Activated CD4-positive, alpha-beta T cell treated with anti-CD3 and anti-CD28 coated beads, Interleukin-2, amount 50 U/mL, for 48 hours (primary cell): ENCODE data around the gene ITGB5.
"Not testable (repeated sequence)": the region's sequence is repeated elsewhere in the genome, so short reads cannot be mapped to it uniquely, and the experiment has no call there.

ENCODE experiments used
- DNase-seq, 2 experiments: peaks; one replicate each; pipeline ENCODE4 v3.0.0-alpha.2; 2020

Gene ITGB5

GRCh38 chr3:124812291-124813265, 74.6 kb downstream of the ITGB5 start:
- DNase-seq = no peak

- DNase-seq = no peak
Observed at GRCh38 chr3:124811436-124811835, 75.7 kb downstream of the ITGB5 start.

GRCh38 chr3:124810970-124811369, 76.2 kb downstream of the ITGB5 start:
- no peak for DNase-seq

- no peak for DNase-seq
Observed at GRCh38 chr3:124809039-124809438, 78.1 kb downstream of the ITGB5 start.

GRCh38 chr3:124805671-124806070, 81.5 kb downstream of the ITGB5 start:
- DNase-seq = no peak

- DNase-seq = no peak
Observed at GRCh38 chr3:124804875-124805274, 82.3 kb downstream of the ITGB5 start.

- DNase-seq = no peak
Observed at GRCh38 chr3:124802702-124803101, 84.5 kb downstream of the ITGB5 start.

- no peak for DNase-seq
Observed at GRCh38 chr3:124802061-124802698, 85.0 kb downstream of the ITGB5 start.

- DNase-seq = no peak
Observed at GRCh38 chr3:124800511-124801258, 86.5 kb downstream of the ITGB5 start.

GRCh38 chr3:124800076-124800475, 87.1 kb downstream of the ITGB5 start:
- DNase-seq = no peak

GRCh38 chr3:124799676-124800075, 87.5 kb downstream of the ITGB5 start:
- no peak for DNase-seq

- DNase-seq = no peak
Observed at GRCh38 chr3:124797426-124797945, 89.7 kb downstream of the ITGB5 start.

GRCh38 chr3:124796477-124796876, 90.7 kb downstream of the ITGB5 start:
- DNase-seq = no peak

GRCh38 chr3:124793054-124793739, 94.0 kb downstream of the ITGB5 start:
- DNase-seq = no peak

GRCh38 chr3:124792341-124793040, 94.7 kb downstream of the ITGB5 start:
- DNase-seq = no peak

GRCh38 chr3:124791639-124792151, 95.5 kb downstream of the ITGB5 start:
- DNase-seq = no peak

GRCh38 chr3:124791142-124791541, 96.0 kb downstream of the ITGB5 start:
- DNase-seq = no peak

- DNase-seq = not testable (repeated sequence)
Observed at GRCh38 chr3:124789103-124789502, 98.1 kb downstream of the ITGB5 start.

- no peak for DNase-seq
Observed at GRCh38 chr3:124788254-124788745, 98.9 kb downstream of the ITGB5 start.

GRCh38 chr3:124787476-124788195, 99.5 kb downstream of the ITGB5 start:
- DNase-seq = no peak
